Measurements from ENCODE around the gene PTMS. TPM values are rescaled to one million over a fixed set of nuclear protein-coding genes. Genes with fewer than 3 reads are reported as not detected.

PTMS gene
- total and polyA plus RNA-seq, 9 of the 15 experiments (the other 6 are each of a cell fraction or from before 2014, with no cell fraction given), result 5.1 to 287 (median 78.5) TPM

DNA sequence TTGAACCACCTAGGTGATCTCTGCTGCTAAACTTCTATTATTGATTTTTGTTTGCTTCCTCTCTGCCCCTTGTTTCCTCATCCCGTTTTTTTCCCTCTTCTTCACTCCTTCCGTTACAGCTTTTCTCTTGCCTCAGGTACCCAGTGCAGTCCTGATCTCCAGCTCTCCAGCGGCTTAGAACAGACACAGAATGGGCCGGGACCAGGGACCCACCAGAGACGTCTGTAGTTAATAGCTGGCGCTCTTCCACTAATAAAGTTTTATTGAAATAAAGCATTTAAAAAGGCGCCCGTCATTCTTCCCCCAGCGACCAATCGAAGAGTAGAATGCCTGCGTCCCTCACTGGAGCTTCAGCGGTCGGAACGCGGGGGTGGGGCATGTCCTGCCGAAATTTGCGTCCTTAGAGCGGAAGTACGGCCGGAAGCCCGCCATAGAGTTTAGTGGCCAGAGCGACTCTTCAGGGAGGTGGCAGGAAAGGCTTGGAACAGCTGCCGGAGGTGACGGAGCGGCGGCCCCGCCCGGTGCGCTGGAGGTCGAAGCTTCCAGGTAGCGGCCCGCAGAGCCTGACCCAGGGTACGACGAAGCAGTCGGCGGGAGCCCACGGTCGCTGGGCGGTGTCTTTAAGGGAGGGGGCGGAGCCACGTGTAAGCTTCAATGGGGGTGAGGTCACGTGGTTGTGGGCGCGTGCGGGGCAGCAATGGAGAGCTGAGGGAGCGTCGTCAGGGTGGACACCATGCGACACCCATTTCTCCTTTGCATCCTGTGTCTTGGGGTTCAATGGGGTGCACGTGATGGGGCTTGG, 42.4 kb upstream of the PTMS start, which contains the start of gene COPS7A (continued):
- TF ChIP-seq, protein P1, sequence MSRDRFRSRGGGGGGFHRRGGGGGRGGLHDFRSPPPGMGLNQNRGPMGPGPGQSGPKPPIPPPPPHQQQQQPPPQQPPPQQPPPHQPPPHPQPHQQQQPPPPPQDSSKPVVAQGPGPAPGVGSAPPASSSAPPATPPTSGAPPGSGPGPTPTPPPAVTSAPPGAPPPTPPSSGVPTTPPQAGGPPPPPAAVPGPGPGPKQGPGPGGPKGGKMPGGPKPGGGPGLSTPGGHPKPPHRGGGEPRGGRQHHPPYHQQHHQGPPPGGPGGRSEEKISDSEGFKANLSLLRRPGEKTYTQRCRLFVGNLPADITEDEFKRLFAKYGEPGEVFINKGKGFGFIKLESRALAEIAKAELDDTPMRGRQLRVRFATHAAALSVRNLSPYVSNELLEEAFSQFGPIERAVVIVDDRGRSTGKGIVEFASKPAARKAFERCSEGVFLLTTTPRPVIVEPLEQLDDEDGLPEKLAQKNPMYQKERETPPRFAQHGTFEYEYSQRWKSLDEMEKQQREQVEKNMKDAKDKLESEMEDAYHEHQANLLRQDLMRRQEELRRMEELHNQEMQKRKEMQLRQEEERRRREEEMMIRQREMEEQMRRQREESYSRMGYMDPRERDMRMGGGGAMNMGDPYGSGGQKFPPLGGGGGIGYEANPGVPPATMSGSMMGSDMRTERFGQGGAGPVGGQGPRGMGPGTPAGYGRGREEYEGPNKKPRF (IDR thresholded peaks at IDR 0.05; ENCODE audit: low read depth, low read length), result no peak
- TF ChIP-seq SRSF3 (IDR thresholded peaks at IDR 0.05; ENCODE audit: insufficient read depth, low read length) (no peak), ZNF175 (CRISPR knock-in tag; IDR thresholded peaks at IDR 0.05; ENCODE audit: low read depth) (no peak), NCOA2 (IDR thresholded peaks at IDR 0.05; ENCODE audit: partially characterized antibody in 2 of 2) (no peak), DMBX1 (CRISPR knock-in tag; IDR thresholded peaks at IDR 0.05; ENCODE audit: borderline replicate concordance) (no peak), MECOM (CRISPR knock-in tag; IDR thresholded peaks at IDR 0.05) (no peak), KHSRP (IDR thresholded peaks at IDR 0.05) (no peak), SMAD2 (IDR thresholded peaks at IDR 0.05; ENCODE audit: low read depth, low read length) (no peak), ZSCAN32 (CRISPR knock-in tag; IDR thresholded peaks at IDR 0.05) (no peak), MYC (IDR thresholded peaks at IDR 0.05; ENCODE audit: low read depth, low read length) (peak; percentile 98), MYC (CRISPR knock-in tag; IDR thresholded peaks at IDR 0.05; ENCODE audit: borderline replicate concordance, low read depth) (peak; percentile 81; the same call in 1 of the 2 replicates), KAT8 (IDR thresholded peaks at IDR 0.05; ENCODE audit: low read depth) (no peak), ZFPM2 (CRISPR knock-in tag; IDR thresholded peaks at IDR 0.05) (no peak), ZNF347 (CRISPR knock-in tag; IDR thresholded peaks at IDR 0.05; ENCODE audit: low read depth) (no peak), SPI1 (IDR thresholded peaks at IDR 0.05; ENCODE audit: borderline replicate concordance, low read depth, low read length) (peak; percentile 59; the same call in 1 of the 2 replicates), JUNB (CRISPR knock-in tag; conservative IDR thresholded peaks at IDR 0.05) (no peak), RBM15 (IDR thresholded peaks at IDR 0.05; ENCODE audit: insufficient read depth, low read length) (no peak), KDM2B (CRISPR knock-in tag; IDR thresholded peaks at IDR 0.05) (no peak), GATA2 (CRISPR knock-in tag; IDR thresholded peaks at IDR 0.05) (no peak), HLTF (IDR thresholded peaks at IDR 0.05) (no peak), MTA1 (IDR thresholded peaks at IDR 0.05; ENCODE audit: borderline replicate concordance) (no peak), NCOA6 (IDR thresholded peaks at IDR 0.05) (0 out of 2 replicates have a peak, but pooled peaks have one; percentile 59)
- TF ChIP-seq, protein P2, sequence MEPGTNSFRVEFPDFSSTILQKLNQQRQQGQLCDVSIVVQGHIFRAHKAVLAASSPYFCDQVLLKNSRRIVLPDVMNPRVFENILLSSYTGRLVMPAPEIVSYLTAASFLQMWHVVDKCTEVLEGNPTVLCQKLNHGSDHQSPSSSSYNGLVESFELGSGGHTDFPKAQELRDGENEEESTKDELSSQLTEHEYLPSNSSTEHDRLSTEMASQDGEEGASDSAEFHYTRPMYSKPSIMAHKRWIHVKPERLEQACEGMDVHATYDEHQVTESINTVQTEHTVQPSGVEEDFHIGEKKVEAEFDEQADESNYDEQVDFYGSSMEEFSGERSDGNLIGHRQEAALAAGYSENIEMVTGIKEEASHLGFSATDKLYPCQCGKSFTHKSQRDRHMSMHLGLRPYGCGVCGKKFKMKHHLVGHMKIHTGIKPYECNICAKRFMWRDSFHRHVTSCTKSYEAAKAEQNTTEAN (CRISPR knock-in tag; IDR thresholded peaks at IDR 0.05), result no peak

All from K562 (cell line).